SIG-M5 treated with dmso at 0.1 percent for 504 hours (cell line): ENCODE data around the gene DLGAP1.
"Not testable (repeated sequence)": the region's sequence is repeated elsewhere in the genome, so short reads cannot be mapped to it uniquely, and the experiment has no call there.

ENCODE experiments used
- DNase-seq: peaks from one replicate; lab custom pipeline; 2025; ENCODE audit not compliant: unreplicated experiment; lab: John Stamatoyannopoulos, UW

DLGAP1 gene

GRCh38 chr18:3615374-3615985 is 839.6 kb downstream of the DLGAP1 start:
- DNase-seq, result no peak

- no peak for DNase-seq
Observed at GRCh38 chr18:3612315-3612714, 842.8 kb downstream of the DLGAP1 start.

DNA sequence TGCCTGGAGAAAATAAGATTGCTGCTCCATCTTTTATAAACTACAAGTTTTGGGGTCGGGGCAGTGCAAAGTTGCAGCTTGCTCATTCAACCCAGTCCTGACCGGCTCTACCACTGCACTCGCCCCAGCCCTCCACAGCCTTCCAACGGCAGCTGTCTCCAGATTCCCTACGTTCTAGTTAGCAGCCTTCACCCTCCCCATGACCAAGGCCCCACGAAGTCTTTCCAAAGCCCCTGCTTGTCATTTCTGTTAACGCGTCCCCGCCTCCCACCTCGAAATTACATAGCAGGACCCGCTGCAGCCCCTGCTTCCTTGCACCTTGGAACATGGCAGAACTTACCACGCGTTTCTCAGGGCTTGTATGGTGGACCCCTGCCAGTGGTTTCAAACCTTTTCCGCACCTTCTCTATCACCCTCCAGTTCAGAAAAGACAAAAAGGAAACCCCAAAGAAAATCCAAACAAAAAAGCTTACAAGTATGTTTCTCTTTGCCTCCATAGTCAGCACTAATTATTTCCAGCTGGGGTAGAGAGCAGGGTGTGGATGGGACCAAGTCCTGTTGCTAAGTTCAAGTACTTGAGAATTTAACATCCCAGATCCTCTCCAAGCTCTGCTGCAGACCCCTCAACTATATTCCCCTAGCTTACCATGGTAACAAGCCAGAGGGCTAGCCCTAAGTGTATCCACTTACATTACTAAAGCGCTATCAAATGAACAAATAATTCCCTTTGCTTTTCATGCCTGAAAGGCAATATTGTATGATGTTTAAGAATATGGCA is 843.6 kb downstream of the DLGAP1 start:
- DNase-seq, result no peak

DNA sequence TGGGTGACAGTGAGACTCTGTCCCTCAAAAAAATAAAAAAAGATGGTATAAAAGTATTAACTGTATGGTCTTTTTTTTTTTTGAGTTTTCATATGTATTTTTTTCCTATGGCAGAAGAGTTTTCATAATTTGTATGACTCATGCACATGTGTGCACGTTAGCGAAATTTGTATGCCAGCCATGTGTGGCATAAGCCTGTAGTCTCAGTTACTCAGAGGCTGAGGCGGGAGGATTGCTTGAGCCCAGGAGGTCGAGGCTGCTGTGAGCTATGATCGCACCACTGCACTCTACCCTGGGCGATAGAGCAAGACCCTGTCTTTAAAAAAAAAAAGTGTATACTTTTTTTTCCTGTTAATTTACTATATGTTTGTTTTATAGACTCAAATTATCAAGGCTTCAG is 844.3 kb downstream of the DLGAP1 start:
- no peak for DNase-seq

GRCh38 chr18:3610188-3610708 is 844.9 kb downstream of the DLGAP1 start:
- no peak for DNase-seq

DNA sequence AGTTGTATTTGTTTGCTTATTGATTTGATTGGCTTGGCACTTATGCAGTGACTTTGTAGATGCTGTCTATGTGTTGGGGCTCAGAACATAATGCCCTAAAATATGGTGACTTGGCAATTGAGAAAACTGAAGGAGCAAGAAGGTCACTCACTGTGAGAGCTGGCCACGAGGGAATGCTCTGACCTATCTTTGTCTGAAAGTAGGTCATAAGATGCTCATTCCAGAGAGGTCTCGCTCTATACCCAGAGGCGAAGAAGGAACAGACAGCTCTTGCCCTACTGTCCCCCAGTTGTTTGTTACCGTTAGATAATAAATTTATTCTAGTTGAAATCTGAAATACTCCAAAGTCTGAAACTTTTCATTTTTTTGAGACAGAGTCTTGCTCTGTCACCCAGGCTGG is 846.6 kb downstream of the DLGAP1 start:
- no peak for DNase-seq

GRCh38 chr18:3608099-3608453 is 847.0 kb downstream of the DLGAP1 start:
- not testable (repeated sequence) for DNase-seq

DNA sequence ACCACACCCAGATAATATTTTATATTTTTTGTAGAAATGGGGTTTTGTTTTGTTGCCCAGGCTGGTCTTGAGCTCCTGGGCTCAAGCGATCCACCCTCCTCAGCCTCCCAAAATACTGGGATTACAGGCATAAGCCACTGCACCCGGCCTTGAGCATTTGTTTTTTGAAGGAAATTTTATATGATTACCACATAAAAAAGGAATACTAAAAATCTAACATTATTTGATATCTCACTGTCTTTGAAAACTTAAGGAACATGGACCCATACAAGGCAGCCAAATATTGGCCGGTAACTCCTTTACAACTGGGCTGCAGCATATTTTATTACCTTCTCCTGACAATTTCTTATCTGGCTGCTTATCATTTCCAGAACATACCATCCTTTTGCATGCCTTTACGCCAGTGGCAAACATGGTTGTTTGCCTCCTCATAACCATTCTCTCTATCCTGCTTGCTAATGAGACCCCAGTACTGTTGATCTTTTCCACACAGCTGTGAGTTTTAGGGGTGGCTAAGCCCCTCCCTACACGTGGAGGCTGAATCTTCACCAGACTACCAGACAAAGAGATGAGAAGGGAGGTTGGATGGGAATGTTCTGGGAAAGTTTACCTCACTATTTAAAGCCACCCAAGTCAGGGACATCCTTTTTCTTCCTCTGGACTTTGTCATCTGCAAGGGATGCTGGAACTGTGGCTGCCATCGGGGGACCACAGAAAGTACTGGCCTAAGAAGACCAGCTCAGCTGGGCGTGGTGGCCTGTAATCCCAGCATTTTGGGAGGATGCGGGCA is 847.6 kb downstream of the DLGAP1 start:
- no peak for DNase-seq

DNA sequence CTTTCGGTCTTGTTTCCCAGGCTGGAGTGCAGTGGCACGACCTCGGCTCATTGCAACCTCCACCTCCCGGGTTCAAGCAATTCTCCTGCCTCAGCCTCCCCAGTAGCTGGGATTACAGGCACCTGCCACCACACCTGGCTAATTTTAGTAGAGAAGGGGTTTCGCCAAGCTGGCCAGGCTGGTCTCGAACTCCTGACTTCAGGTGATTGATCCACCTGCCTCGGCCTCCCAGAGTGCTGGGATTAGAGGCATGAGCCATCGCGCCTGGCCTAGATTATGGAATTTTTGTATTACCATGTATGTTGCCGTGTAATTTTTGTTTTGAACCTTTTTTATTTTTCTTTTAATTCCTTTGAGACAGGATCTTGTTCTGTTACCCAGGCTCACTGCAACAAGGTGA is 848.2 kb downstream of the DLGAP1 start:
- not testable (repeated sequence) for DNase-seq

DNA sequence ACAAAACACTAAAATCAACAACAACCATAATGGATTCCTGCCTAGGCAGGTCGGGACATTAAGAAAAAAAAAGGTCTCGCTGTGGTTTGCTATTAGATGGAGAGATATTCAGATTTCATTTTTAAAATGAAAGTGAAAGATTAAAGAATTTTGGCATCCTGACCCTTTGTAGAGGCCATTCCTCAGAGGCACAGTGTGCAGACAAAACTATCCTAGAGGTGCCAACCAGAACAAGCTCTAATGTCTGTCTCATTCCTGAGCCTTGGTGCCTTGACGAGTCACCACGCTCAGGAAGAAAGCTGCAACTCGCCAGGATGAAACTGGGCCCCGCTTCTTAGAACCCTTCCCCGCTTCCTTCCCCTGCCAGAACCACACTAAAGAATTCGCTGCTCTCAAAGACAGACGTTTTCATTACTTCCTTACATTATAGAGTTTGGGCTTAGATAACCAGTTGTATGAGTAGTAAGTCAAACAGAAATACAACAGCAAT is 849.1 kb downstream of the DLGAP1 start:
- DNase-seq, result peak; percentile 20

DNA sequence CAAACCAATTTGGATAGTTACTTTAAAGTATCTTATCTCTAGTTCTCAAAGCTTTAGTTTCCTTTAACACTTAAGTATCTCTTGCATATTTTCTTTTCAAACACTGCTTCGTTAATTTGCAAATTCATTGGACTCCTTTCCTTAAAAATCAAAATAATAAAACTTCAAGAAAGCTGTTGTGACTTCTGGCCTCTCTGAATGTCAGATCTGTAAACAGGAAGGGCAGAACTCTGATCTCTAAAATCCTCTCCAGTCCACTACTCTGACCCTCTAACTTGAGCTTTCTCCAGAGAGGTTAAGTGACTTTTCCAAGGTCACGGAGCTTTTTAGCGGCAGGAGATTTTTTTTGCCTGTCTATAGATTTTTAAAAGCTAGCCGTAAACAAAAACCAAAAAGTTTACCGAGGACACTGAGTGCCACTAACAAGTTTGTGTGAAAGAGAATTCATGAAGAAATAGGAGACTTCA is 849.6 kb downstream of the DLGAP1 start:
- no peak for DNase-seq

- DNase-seq, result peak; percentile 98
Observed at GRCh38 chr18:3604498-3605408, 850.4 kb downstream of the DLGAP1 start.

DNA sequence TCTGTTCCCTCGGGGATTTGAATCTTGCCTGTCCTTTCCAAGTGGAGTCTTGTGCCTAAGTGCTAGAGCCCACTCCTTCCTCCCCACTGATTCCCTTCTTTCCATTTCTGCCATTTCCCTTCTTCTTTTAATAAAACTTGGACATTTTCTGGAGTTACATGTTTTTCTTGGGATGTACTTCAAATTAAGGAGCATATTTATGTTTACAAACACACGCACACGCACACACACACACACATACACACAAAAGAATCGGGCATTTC is 850.9 kb downstream of the DLGAP1 start:
- DNase-seq, result no peak

DNA sequence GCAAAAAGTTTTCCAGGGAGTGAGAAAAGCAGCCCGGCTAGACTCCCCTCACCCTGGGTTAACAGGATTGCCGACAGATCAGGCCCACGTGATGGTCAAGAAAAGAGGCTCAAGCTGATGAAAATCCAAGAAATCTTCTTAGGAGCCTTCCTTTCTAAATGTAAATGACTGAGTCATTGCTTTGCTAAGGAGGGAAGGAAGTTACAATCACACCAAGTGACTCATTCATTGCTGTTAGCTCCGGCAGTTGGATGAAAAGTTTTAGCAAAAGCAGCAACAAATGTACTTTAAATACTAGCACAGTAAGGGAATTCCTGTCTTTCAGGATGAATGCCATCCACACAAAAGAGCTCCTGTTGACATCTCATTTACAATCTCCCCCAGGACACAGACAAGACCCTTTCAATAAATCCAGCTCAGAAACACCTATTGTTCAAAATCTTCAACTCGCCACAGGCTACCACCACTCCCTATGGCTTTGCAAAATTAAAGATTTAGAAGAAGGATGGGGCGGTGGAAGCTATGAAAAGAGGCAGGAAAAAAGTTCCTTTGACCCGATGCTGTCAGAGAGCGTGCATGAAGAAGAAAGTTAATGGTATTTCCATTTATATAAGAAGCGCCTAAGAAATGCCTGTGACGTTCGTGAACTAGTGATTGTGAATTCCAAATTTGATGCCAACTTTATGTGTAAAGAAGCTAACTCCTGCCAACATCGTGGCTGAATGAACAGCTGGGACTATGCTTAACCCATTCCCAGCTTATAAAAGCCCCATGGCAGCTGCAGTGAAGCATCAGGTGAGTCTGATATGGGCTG is 851.5 kb downstream of the DLGAP1 start:
- DNase-seq, result peak; percentile 89

DNA sequence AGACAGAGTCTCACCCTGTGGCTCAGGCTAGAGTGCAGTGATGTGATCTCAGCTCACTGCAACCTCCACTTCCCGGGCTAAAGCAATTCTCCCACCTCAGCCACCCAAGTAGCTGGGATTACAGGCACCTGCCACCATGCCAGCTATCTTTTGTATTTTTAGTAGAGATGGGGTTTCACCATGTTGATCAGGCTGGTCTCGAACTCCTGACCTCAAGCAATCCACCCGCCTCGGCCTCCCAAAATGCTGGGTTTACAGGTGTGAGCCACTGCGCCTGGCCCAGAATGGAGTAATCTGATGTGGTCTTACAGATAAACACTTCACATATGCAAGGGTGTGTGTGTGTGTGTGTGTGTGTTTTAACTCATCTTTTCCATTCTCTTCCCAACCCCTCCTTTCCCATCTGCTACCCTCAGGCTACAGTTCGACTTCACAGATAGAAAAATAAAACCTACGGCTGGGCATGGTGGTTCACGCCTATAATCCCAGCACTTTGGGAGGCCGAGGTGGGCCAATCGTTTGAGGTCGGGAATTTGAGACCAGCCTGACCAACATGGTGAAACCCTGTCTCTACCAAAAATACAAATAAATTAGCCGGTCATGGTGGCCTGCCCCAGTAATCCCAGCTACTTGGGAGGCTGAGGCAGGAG is 853.9 kb downstream of the DLGAP1 start:
- DNase-seq, result not testable (repeated sequence)

DNA sequence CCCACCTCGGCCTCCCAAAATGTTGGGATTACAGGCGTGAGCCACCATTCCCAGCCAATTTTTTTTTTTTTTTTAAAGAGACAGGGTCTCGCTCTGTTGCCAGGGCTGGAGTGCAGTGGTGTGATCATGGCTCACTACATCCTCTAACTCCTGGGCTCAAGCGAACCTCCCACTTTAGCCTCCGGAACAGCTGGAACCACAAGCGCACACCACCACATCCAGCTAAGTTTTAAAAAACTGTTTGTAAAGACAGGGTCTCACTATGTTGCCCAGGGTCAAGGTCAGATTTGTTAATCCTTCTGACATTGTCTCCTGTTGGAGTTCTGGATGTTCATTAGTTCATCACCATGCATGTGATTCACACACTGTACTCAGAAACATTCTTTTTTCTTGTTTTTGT is 855.2 kb downstream of the DLGAP1 start:
- DNase-seq, result no peak

DNA sequence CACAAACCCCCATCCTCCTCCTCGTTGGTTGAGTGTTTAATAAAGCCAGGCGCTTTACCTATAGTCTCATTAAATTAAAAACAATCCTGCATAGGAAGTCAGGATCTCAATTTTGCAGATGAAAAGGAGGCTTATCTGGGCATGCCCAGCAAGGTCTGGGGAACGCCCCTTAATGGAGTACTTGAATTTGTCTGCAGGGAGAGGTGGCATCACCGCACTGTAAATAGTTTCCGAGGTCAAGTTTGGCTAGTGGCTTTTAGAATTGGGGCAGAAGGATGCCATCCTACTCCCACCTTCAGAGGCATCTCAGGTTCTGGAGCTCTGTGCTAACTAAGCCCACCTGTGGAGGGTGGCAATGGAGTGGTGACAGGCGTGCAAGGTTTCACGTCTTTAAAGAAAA is 855.9 kb downstream of the DLGAP1 start:
- no peak for DNase-seq

DNA sequence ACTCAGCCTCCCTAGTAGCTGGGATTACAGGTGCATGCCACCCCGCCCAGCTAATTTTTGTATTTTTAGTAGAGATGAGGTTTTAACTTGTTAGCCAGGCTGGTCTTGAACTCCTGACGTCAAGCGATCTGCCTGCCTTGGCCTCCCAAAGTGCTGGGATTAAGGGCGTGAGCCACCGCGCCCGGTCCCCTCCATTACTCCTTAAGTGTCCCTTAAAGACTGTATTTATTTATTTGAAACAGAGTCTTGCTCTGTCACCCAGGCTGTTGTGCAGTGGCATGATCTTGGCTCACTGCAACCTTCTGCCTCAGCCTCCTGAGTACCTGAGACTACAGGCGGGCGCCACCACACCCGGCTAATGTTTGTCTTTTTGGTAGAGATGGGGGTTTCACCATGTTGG is 856.5 kb downstream of the DLGAP1 start:
- DNase-seq, result no peak
